Endothelial cell (in vitro differentiated cells): ENCODE data around the gene ADORA3. TPM values are rescaled to one million over a fixed set of nuclear protein-coding genes. Genes with fewer than 3 reads are reported as not detected.

Experiments used
- DNase-seq: peaks from one replicate; pipeline ENCODE4 v3.0.0; 2021; ENCODE audit warnings: low spot score
- H3K27ac Mint-ChIP-seq: one replicate; pipeline ENCODE4 v1.8.0; 2021; ENCODE audit warnings: mixed read lengths, inconsistent platforms; ENCODE audit not compliant: unreplicated experiment
- H3K27me3 Mint-ChIP-seq: one replicate; pipeline ENCODE4 v1.8.0; 2021; ENCODE audit warnings: mild to moderate bottlenecking, moderate library complexity, mixed read lengths, inconsistent platforms; ENCODE audit not compliant: unreplicated experiment
- H3K36me3 Mint-ChIP-seq: one replicate; pipeline ENCODE4 v1.8.0; 2021; ENCODE audit warnings: mild to moderate bottlenecking, low read depth, mixed read lengths, inconsistent platforms; ENCODE audit not compliant: unreplicated experiment
- H3K4me1 Mint-ChIP-seq: one replicate; pipeline ENCODE4 v1.8.0; 2021; ENCODE audit warnings: mild to moderate bottlenecking, mixed read lengths, inconsistent platforms; ENCODE audit not compliant: unreplicated experiment
- H3K4me3 Mint-ChIP-seq: one replicate; pipeline ENCODE4 v1.8.0; 2021; ENCODE audit warnings: mild to moderate bottlenecking, mixed read lengths, inconsistent platforms; ENCODE audit not compliant: unreplicated experiment
- H3K9me3 Mint-ChIP-seq: one replicate; pipeline ENCODE4 v1.8.0; 2021; ENCODE audit warnings: mixed read lengths, inconsistent platforms; ENCODE audit not compliant: unreplicated experiment
- total RNA-seq: library from RNA; stranded (reverse); fragmentation: NEBNext Ultra II Directional; extraction: Animal tissue kit (Norgen Biotek cat#: 25700); gene quantifications from one replicate; pipeline ENCODE4 v1.2.1, GENCODE V29; 2021; ENCODE audit not compliant: unreplicated experiment
- TF ChIP-seq, protein P1 (sequence below): fragments of 200-600 bp; sonication (generic); IDR thresholded peaks from one replicate; pipeline ENCODE4 v1.5.0; 2021; ENCODE audit warnings: antibody characterized with exemption; ENCODE audit not compliant: unreplicated experiment

ADORA3 gene
- total RNA-seq, 1 donor from 2014 or later, result 0.13 TPM

GRCh38 chr1:111462370-111463028 is 40.9 kb downstream of the ADORA3 start:
- Mint-ChIP-seq H3K4me1 (no peaks in the 10 kb centered on the region), H3K27me3 (peaks cover 1% of the 10 kb centered on the region), H3K9me3 (no peaks in the 10 kb centered on the region), H3K36me3 (peaks cover 9% of the 10 kb centered on the region), H3K27ac (no peak overlapping the region), H3K4me3 (no peak overlapping the region)
- TF ChIP-seq, protein P1, sequence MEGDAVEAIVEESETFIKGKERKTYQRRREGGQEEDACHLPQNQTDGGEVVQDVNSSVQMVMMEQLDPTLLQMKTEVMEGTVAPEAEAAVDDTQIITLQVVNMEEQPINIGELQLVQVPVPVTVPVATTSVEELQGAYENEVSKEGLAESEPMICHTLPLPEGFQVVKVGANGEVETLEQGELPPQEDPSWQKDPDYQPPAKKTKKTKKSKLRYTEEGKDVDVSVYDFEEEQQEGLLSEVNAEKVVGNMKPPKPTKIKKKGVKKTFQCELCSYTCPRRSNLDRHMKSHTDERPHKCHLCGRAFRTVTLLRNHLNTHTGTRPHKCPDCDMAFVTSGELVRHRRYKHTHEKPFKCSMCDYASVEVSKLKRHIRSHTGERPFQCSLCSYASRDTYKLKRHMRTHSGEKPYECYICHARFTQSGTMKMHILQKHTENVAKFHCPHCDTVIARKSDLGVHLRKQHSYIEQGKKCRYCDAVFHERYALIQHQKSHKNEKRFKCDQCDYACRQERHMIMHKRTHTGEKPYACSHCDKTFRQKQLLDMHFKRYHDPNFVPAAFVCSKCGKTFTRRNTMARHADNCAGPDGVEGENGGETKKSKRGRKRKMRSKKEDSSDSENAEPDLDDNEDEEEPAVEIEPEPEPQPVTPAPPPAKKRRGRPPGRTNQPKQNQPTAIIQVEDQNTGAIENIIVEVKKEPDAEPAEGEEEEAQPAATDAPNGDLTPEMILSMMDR, result no peak
- no peak for DNase-seq

- TF ChIP-seq, protein P1, result no peak
- H3K27ac Mint-ChIP-seq, result no peak overlapping the region
- no peak for DNase-seq
Observed at GRCh38 chr1:111461765-111462164, 41.7 kb downstream of the ADORA3 start.

DNA sequence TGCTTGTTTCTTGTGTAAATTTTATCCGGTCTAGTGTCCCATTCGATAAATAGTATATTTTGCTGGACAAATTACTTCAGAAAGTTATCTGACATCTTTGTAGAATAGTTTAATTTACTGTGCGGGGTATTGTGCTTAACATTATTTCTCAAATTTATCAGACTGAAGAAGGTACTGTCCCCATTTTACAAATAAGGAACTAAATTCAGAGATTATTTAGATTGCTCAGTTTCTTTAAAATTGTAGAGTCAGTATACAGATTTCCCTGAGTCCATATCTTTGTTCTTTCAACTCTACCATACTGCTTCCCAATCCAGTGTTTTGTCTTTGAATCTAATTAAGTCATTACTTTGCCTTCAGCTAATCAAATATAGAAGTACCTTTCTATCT is 47.8 kb downstream of the ADORA3 start:
- TF ChIP-seq, protein P1, result no peak
- Mint-ChIP-seq H3K27ac (no peak overlapping the region), H3K36me3 (peaks cover 9% of the 10 kb centered on the region)

More at GRCh38 chr1:111461765-111462164, 41.7 kb downstream of the ADORA3 start:
- Mint-ChIP-seq H3K4me1 (no peaks in the 10 kb centered on the region), H3K4me3 (no peak overlapping the region), H3K36me3 (peaks cover 9% of the 10 kb centered on the region), H3K9me3 (no peaks in the 10 kb centered on the region), H3K27me3 (peaks cover 1% of the 10 kb centered on the region)

GRCh38 chr1:111454859-111455641 is 48.4 kb downstream of the ADORA3 start:
- H3K4me1 Mint-ChIP-seq, result peaks cover 6% of the 10 kb centered on the region
- DNase-seq, result no peak
- H3K4me3 Mint-ChIP-seq, result no peak overlapping the region
- no peak overlapping the region for H3K27ac Mint-ChIP-seq
- peaks cover under 1% of the 10 kb centered on the region for H3K27me3 Mint-ChIP-seq
- no peaks in the 10 kb centered on the region for H3K9me3 Mint-ChIP-seq
- TF ChIP-seq, protein P1, result no peak
- H3K36me3 Mint-ChIP-seq, result peaks cover 9% of the 10 kb centered on the region

More for the DNA sequence above, 47.8 kb downstream of the ADORA3 start:
- Mint-ChIP-seq H3K4me3 (no peak overlapping the region), H3K27me3 (no peaks in the 10 kb centered on the region), H3K9me3 (no peaks in the 10 kb centered on the region), H3K4me1 (peaks cover 6% of the 10 kb centered on the region)
- DNase-seq, result no peak

DNA sequence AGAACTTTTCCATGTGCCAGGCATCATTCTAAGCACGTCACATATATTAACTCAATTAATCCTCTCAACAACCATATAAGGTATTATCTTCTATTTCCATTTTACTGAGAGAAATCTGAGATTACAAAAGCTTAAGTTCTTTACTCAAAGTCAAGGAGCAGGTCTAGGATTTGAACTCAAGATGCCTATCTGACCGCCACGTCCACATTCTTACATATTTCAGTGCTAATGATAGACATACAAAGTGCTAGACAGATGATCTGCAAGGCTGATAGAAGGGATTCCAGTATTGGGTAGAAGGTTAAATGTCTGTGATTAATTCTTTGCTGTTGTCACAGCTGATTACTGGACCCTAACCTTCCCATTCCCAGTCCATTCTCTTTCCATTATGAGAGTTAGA is 49.7 kb downstream of the ADORA3 start:
- Mint-ChIP-seq H3K9me3 (no peaks in the 10 kb centered on the region), H3K4me1 (peaks cover 16% of the 10 kb centered on the region), H3K27me3 (peaks cover 4% of the 10 kb centered on the region), H3K36me3 (peaks cover 4% of the 10 kb centered on the region), H3K27ac (peak overlapping the region; percentile 1), H3K4me3 (no peak overlapping the region)
- TF ChIP-seq, protein P1, result no peak
- DNase-seq, result no peak
